ENCODE measurements around the gene NSMF. TPM values are rescaled to one million over a fixed set of nuclear protein-coding genes. Genes with fewer than 3 reads are reported as not detected.

NSMF gene
- total and polyA plus RNA-seq, 2 of the 8 experiments (the other 6 are each of a cell fraction or from before 2014, with no cell fraction given) = 56.7 to 65.1 TPM

- H3K36me3 ChIP-seq (ENCODE audit: control insufficient read depth in 2 of 4, insufficient read depth in 4 of 4, low read length in 3 of 4) = no peaks in the 10 kb centered on the region
- no peak overlapping the region for H2AFZ ChIP-seq (ENCODE audit: low read length)
- no peak overlapping the region for H2BK5ac ChIP-seq (ENCODE audit: low read depth, low read length)
- H3K9ac ChIP-seq (replicated peaks in 1 of 4; ENCODE audit: extremely low read depth in 1 of 4, low read depth in 3 of 4, low read length in 3 of 4) = no peak overlapping the region
- no peaks in the 10 kb centered on the region for H3K4me1 ChIP-seq (replicated peaks in 1 of 4; ENCODE audit: control insufficient read depth in 3 of 4, insufficient read depth in 4 of 4, low read length in 3 of 4)
- 0 out of 2 replicates have a peak overlapping the region, but pooled peaks have one; percentile 68 for H2BK12ac ChIP-seq (ENCODE audit: low read depth, low read length)
- H3K4ac ChIP-seq (replicated peaks; ENCODE audit: insufficient read length, low read depth, low read length) = no peak overlapping the region
- H3K56ac ChIP-seq (replicated peaks; ENCODE audit: insufficient read length, low read depth, low read length) = no peak overlapping the region
- CTCF ChIA-PET (ENCODE audit: partially characterized antibody) = interaction anchor here (1.6 kb wide), 2 partner anchors 11 to 54 kb away, joined by 6 to 8 read pairs; no protein-coding TSS in a partner anchor
- H4K8ac ChIP-seq (ENCODE audit: extremely low read depth, insufficient read depth, low read length) = no peak overlapping the region
- WGBS, 2 experiments (ENCODE audit: extremely low coverage in 1 of 2, insufficient coverage in 1 of 2, insufficient read length in 1 of 2, insufficient replicate concordance in 2 of 2, low coverage in 1 of 2, low lambda C conversion rate in 2 of 2, missing lambda C conversion rate in 1 of 2) = 90% methylated on average over 15 of the region's 16 CpGs; no CpG with 5 or more reads in 1 of the 2 experiments
- H2BK20ac ChIP-seq (ENCODE audit: low read length) = no peak overlapping the region
- H3K4me2 ChIP-seq (ENCODE audit: insufficient read depth in 1 of 2, low read depth in 2 of 2, low read length in 2 of 2) = no peak overlapping the region
- peaks cover 0 to 5% of the 10 kb centered on the region in 2 experiments for H4K20me1 ChIP-seq (replicated peaks in 1 of 2; ENCODE audit: control insufficient read depth in 1 of 2, insufficient read depth in 2 of 2, low read length in 2 of 2)
- no peaks in the 10 kb centered on the region for H3K79me1 ChIP-seq (ENCODE audit: low read depth, low read length)
- FAIRE-seq = no peak
- H3K27ac ChIP-seq (ENCODE audit: low read depth, low read length) = no peak overlapping the region
- H3K14ac ChIP-seq (ENCODE audit: insufficient read length) = no peak overlapping the region
- no peak overlapping the region for H2BK120ac ChIP-seq (replicated peaks; ENCODE audit: low read depth, low read length)
- no peak overlapping the region for H4K5ac ChIP-seq (ENCODE audit: insufficient read length, low read depth, low read length)
- peaks cover 0 to 24% of the 10 kb centered on the region in 2 experiments; a peak in 1 of 4 replicates for H3K9me3 ChIP-seq (ENCODE audit: insufficient read depth in 2 of 2, low read depth in 1 of 2, low read length in 1 of 2)
- H4K91ac ChIP-seq (replicated peaks; ENCODE audit: insufficient read length, low read length) = no peak overlapping the region
- POLR2A ChIA-PET (ENCODE audit: partially characterized antibody) = no interaction called here
- no peaks in the 10 kb centered on the region for H3K79me2 ChIP-seq (ENCODE audit: control insufficient read depth in 1 of 2, insufficient read depth in 2 of 2, low read length in 2 of 2)
- H3K27me3 ChIP-seq (replicated peaks in 1 of 4; ENCODE audit: control insufficient read depth in 3 of 4, extremely low read depth in 1 of 4, insufficient read depth in 3 of 4, low read length in 3 of 4) = no peaks in the 10 kb centered on the region; a peak in 1 of 7 replicates
- DNase-seq (ENCODE audit: low read depth in 1 of 2, low spot score in 2 of 2) = no peak
- H2AK5ac ChIP-seq (ENCODE audit: low read depth, low read length) = peak overlapping the region; percentile 86; the same call in 1 of the 2 replicates
- no peak overlapping the region for H2BK15ac ChIP-seq (ENCODE audit: low read length)
- TF ChIP-seq SP2 (IDR thresholded peaks at IDR 0.05; ENCODE audit: low read length) = no peak
- TF ChIP-seq GTF2F1 (IDR thresholded peaks at IDR 0.05; ENCODE audit: borderline replicate concordance, low read depth, low read length) = no peak
- no peak for TF ChIP-seq RBBP5 (IDR thresholded peaks at IDR 0.05; ENCODE audit: borderline replicate concordance, low read depth, low read length)
- no peak for TF ChIP-seq SUZ12 (IDR thresholded peaks at IDR 0.05; ENCODE audit: low read length)
- no peak for TF ChIP-seq YY1 (IDR thresholded peaks at IDR 0.05; ENCODE audit: low read depth, low read length)
- no peak for TF ChIP-seq BACH1 (IDR thresholded peaks at IDR 0.05; ENCODE audit: low read length)
- no peak for TF ChIP-seq JUND (IDR thresholded peaks at IDR 0.05; ENCODE audit: low read length)
- TF ChIP-seq POLR2AphosphoS5 (IDR thresholded peaks at IDR 0.05; ENCODE audit: low read depth, low read length) = no peak
- TF ChIP-seq RFX5 (IDR thresholded peaks at IDR 0.05; ENCODE audit: borderline replicate concordance, low read depth, low read length) = no peak
- TF ChIP-seq SAP30 (IDR thresholded peaks at IDR 0.05; ENCODE audit: insufficient read depth, insufficient replicate concordance, low read length) = no peak
- TF ChIP-seq TCF12 (IDR thresholded peaks at IDR 0.05; ENCODE audit: low read depth, low read length) = no peak
- no peak for TF ChIP-seq SP4 (IDR thresholded peaks at IDR 0.05; ENCODE audit: low read length)
- TF ChIP-seq ASH2L (IDR thresholded peaks at IDR 0.05; ENCODE audit: low read length) = no peak
- no peak for TF ChIP-seq CHD2 (IDR thresholded peaks at IDR 0.05; ENCODE audit: low read length)
- no peak for TF ChIP-seq JUN (IDR thresholded peaks at IDR 0.05; ENCODE audit: low read depth, low read length)
- no peak for TF ChIP-seq GABPA (IDR thresholded peaks at IDR 0.05; ENCODE audit: borderline replicate concordance, insufficient read depth, low read length)
- H3K18ac ChIP-seq (ENCODE audit: extremely low read depth, low read length) = no peak overlapping the region
- no peaks in the 10 kb centered on the region; the same call in 1 of the 2 replicates for H3K23me2 ChIP-seq (ENCODE audit: low read depth, low read length)
- no peak overlapping the region for H3K23ac ChIP-seq (ENCODE audit: insufficient read length)
- H3K4me3 ChIP-seq (ENCODE audit: extremely low read depth in 1 of 4, insufficient read depth in 2 of 4, low read depth in 3 of 4, low read length in 4 of 4) = no peak overlapping the region
Observed at GRCh38 chr9:137498720-137499150, 39.6 kb upstream of the NSMF start.

All from H1 (cell line).